ENCODE results near the gene NPNT. TPM values are rescaled to one million over a fixed set of nuclear protein-coding genes. Genes with fewer than 3 reads are reported as not detected.

The NPNT gene
- total RNA-seq, 2 donors from 2014 or later: 30.9 to 39.1 TPM

DNA sequence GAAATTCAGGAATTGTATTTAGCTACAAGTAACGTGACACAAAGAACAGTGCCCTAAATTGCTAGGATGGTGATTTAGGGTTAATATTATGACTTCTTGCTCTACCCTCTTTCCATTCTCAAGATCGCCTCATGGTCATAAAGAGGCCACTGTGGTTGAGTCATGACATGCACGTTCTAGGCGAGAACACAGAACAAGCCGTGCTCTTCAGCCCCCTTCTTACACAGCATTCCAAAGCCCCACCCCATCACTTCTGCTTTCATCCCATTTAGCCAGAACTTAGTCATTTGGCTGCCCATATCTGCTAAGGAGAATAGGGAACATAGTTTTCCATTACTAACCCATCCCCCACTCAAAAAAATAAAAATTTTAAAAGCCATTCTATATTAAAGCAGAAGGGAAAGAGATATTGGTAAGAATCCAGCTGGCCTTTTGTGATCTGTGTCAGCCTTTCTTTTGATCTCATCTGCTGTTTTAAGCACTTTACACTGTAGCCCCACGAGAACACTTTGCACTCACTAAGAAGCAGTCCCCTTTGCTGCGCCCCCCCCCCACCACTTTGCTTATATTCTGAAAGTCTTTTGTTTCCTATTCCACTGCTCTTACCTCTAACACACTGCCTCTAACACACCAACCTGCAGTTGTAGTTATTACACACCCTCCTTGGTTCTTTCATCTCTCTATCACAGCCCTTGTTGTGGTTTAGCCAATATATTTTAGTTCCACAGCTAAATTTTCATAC is 28.4 kb downstream of the NPNT start:
- H3K9ac ChIP-seq (ENCODE audit: low read depth in 2 of 2, low read length in 2 of 2): no peak overlapping the region
- no peak overlapping the region for H3K4me3 ChIP-seq
- H3K4me1 ChIP-seq: no peaks in the 10 kb centered on the region
- no peak for TF ChIP-seq CTCF (IDR thresholded peaks at IDR 0.05)
- no peak for DNase-seq
- intact Hi-C loops (cut with DNase I): no loop called here
- no peaks in the 10 kb centered on the region for H3K27me3 ChIP-seq
- no peaks in the 10 kb centered on the region for H3K9me3 ChIP-seq
- H3K36me3 ChIP-seq: no peaks in the 10 kb centered on the region
- H3K27ac ChIP-seq: no peak overlapping the region

GRCh38 chr4:105924341-105924740 is 29.1 kb downstream of the NPNT start:
- no peaks in the 10 kb centered on the region for H3K27me3 ChIP-seq
- H3K9ac ChIP-seq (ENCODE audit: low read depth in 2 of 2, low read length in 2 of 2): no peak overlapping the region
- no peaks in the 10 kb centered on the region for H3K9me3 ChIP-seq
- intact Hi-C loops (cut with DNase I): no loop called here
- H3K4me3 ChIP-seq: no peak overlapping the region
- no peak for TF ChIP-seq CTCF (IDR thresholded peaks at IDR 0.05)
- DNase-seq: no peak
- H3K4me1 ChIP-seq: no peaks in the 10 kb centered on the region
- no peaks in the 10 kb centered on the region for H3K36me3 ChIP-seq
- no peak overlapping the region for H3K27ac ChIP-seq

- DNase-seq: no peak
- H3K4me1 ChIP-seq: no peaks in the 10 kb centered on the region
- H3K27me3 ChIP-seq: no peaks in the 10 kb centered on the region
- no peak overlapping the region for H3K27ac ChIP-seq
- intact Hi-C loops (cut with DNase I): no loop called here
- H3K36me3 ChIP-seq: no peaks in the 10 kb centered on the region
- no peak overlapping the region for H3K4me3 ChIP-seq
- no peak overlapping the region for H3K9ac ChIP-seq (ENCODE audit: low read depth in 2 of 2, low read length in 2 of 2)
- no peaks in the 10 kb centered on the region for H3K9me3 ChIP-seq
- TF ChIP-seq CTCF (IDR thresholded peaks at IDR 0.05): no peak
Observed at GRCh38 chr4:105930698-105931097, 35.4 kb downstream of the NPNT start.

DNA sequence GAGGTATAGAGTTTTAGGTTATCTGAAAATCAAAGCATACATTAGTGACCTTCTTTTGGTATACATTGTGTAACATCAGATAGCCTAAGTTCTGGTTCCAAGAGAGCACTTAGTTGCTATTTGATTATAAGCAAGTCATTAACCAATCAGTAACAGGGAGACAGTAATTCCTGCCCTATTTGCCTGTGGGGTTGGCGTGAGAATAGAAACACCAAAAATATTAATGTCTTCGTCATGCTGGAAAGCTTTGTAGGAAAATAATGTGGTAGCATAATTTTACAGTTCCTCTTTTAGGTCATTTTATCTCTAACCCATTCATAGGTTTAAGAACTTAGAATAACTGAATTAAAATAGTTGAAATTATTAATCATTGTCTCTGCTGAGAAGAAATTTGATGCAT is 37.8 kb downstream of the NPNT start:
- Histone ChIP-seq H3K27me3 (no peaks in the 10 kb centered on the region), H3K27ac (no peak overlapping the region), H3K9me3 (no peaks in the 10 kb centered on the region), H3K4me1 (no peaks in the 10 kb centered on the region), H3K4me3 (no peak overlapping the region), H3K9ac (ENCODE audit: low read depth in 2 of 2, low read length in 2 of 2) (no peak overlapping the region), H3K36me3 (no peaks in the 10 kb centered on the region)
- intact Hi-C loops (cut with DNase I): no loop called here
- no peak for DNase-seq
- no peak for TF ChIP-seq CTCF (IDR thresholded peaks at IDR 0.05)

GRCh38 chr4:105934386-105934785 is 39.1 kb downstream of the NPNT start:
- no peaks in the 10 kb centered on the region for H3K36me3 ChIP-seq
- no peak overlapping the region for H3K9ac ChIP-seq (ENCODE audit: low read depth in 2 of 2, low read length in 2 of 2)
- intact Hi-C loops (cut with DNase I): no loop called here
- DNase-seq: no peak
- TF ChIP-seq CTCF (IDR thresholded peaks at IDR 0.05): no peak
- H3K9me3 ChIP-seq: no peaks in the 10 kb centered on the region
- no peaks in the 10 kb centered on the region for H3K4me1 ChIP-seq
- H3K27me3 ChIP-seq: no peaks in the 10 kb centered on the region
- H3K4me3 ChIP-seq: no peak overlapping the region
- H3K27ac ChIP-seq: no peak overlapping the region
